Spleen (tissue), 11 donors: Measurements from ENCODE around the gene CDC7. TPM values are rescaled to one million over a fixed set of nuclear protein-coding genes. Genes with fewer than 3 reads are reported as not detected.
"Not testable (repeated sequence)": the region's sequence is repeated elsewhere in the genome, so short reads cannot be mapped to it uniquely, and the experiment has no call there.

Experiments
- DNase-seq: peaks from one replicate; pipeline ENCODE4 v3.0.0-alpha.2; 2020
- H3K27ac ChIP-seq, 8 donors: fragments of 200-600 bp; sonication (generic) in 7 of 8; 1 replicate in 4 of 8; 2 replicates in 4 of 8; pipeline versions ENCODE4 v1.5.0 to v1.8.0; 2016 to 2021; ENCODE audit warnings: inconsistent platforms in 4 of 8, mild to moderate bottlenecking in 4 of 8, moderate library complexity in 1 of 8
- H3K27me3 ChIP-seq, 7 donors: fragments of 200-600 bp; sonication (generic) in 6 of 7; replicated peaks in 1 of 7; 1 replicate in 4 of 7; 2 replicates in 3 of 7; pipeline versions ENCODE4 v1.5.0 to v1.8.0; 2016 to 2021; ENCODE audit warnings: inconsistent platforms in 3 of 7, mild to moderate bottlenecking in 1 of 7
- H3K36me3 ChIP-seq, 6 donors: fragments of 200-600 bp; sonication (generic) in 5 of 6; 1 replicate in 4 of 6; 2 replicates in 2 of 6; pipeline versions ENCODE4 v1.5.0 to v1.8.0; 2016 to 2021; ENCODE audit warnings: inconsistent platforms in 2 of 6
- H3K4me1 ChIP-seq, 6 donors: fragments of 200-600 bp; sonication (generic) in 5 of 6; 1 replicate in 3 of 6; 2 replicates in 3 of 6; pipeline versions ENCODE4 v1.5.0 to v1.8.0; 2016 to 2021; ENCODE audit warnings: inconsistent platforms in 3 of 6
- H3K4me3 ChIP-seq, 8 donors: fragments of 200-600 bp; sonication (generic) in 7 of 8; 1 replicate in 4 of 8; 2 replicates in 4 of 8; pipeline versions ENCODE4 v1.5.0 to v1.8.0; 2016 to 2021; ENCODE audit warnings: inconsistent platforms in 4 of 8, mild to moderate bottlenecking in 4 of 8, moderate library complexity in 2 of 8
- H3K9me3 ChIP-seq, 8 donors: fragments of 200-600 bp; sonication (generic) in 7 of 8; 1 replicate in 4 of 8; 2 replicates in 4 of 8; pipeline versions ENCODE4 v1.5.0 to v1.8.0; 2016 to 2021; ENCODE audit warnings: inconsistent platforms in 4 of 8
- POLR2A ChIP-seq, 3 donors: fragments of 450-650 bp; IDR thresholded peaks; one replicate each; pipeline ENCODE4 v1.5.1; 2017; ENCODE audit warnings: antibody characterized with exemption in 3 of 3, mild to moderate bottlenecking in 1 of 3
- POLR2AphosphoS5 ChIP-seq, 3 donors: sonication (generic); formaldehyde crosslinking; IDR thresholded peaks; one replicate each; pipeline ENCODE4 v1.5.1; 2017; ENCODE audit warnings: antibody characterized with exemption in 3 of 3
- WGBS, 5 donors: extraction: QIAGEN DNeasy Blood & Tissue Kit in 3 of 5; methylation state at CpG; one replicate each; pipeline versions ENCODE4 v1.1.5 to v1.1.7; 2013 to 2018; 5-methylcytosine and 5-hydroxymethylcytosine counted together
- intact Hi-C: fragments of 100-400 bp; cut with DNase I; formaldehyde crosslinking; loops from one replicate; pipeline ENCODE4 v1.15.0; 2023; ENCODE audit warnings: low total_unique reads
- polyA plus RNA-seq, 3 donors: library from polyadenylated mRNA; stranded (reverse); fragments of 200-250 nt; gene quantifications; one replicate each; pipeline ENCODE4 v1.2.1, GENCODE V29; 2013
- total RNA-seq, 7 donors: library from RNA; depleted of rRNA in 3 of 7; stranded (reverse); fragments of >200 nt in 3 of 7; fragmentation: NEBNext Ultra II Directional in 4 of 7; extraction: Animal tissue kit (Norgen Biotek cat#: 25700) in 4 of 7; gene quantifications; one replicate each; pipeline versions ENCODE4 v1.1.0 to v1.2.1, GENCODE V29; 2016 to 2021
- TF ChIP-seq, protein P1 (sequence below), 11 experiments: fragments of 200-600 bp in 7 of 11; fragments of 450-650 bp in 4 of 11; sonication (generic) in 4 of 11; IDR thresholded peaks in 8 of 11; conservative IDR thresholded peaks in 3 of 11; 1 replicate in 7 of 11; 2 replicates in 4 of 11; pipeline versions ENCODE4 v1.4.0 to v1.8.0; 2016 to 2021; ENCODE audit warnings: antibody characterized with exemption in 11 of 11, inconsistent platforms in 4 of 11, mild to moderate bottlenecking in 1 of 11
- donor health status: healthy with polysubstance abuse.
- donor health status: DM: no; HTN: no; CAD: no; lungs with moderate emphysema.
- donor health status: DM: no; HTN: no; CAD: no.
- donor health status: Bipolar disorder and iron deficiency.
- donor health status: healthy.
- donor health status: DM: no; HTN: no; CAD: no.
- donor health status: DM: yes; HTN: yes; CAD: no.

CDC7 gene
- total and polyA plus RNA-seq, 10 donors, result 3.8 to 25.3 (median 11.5) TPM

DNA sequence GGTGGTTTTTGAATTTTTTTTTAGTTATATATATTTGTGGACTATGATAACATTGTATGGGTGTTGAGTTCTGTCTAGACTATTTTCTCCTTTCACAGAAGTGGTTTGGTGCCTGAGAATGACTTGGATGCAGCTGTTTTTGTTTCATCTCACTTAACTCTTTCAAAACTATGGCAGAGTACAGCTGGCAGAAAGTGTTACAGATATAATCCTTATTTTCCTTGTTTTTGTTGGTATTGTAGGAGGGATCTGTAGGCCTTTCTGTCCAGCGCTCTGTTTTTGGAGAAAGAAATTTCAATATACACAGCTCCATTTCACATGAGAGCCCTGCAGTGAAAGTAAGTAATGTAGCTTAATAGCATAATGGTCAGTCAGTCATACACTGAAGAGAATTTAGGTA, 13.1 kb downstream of the CDC7 start:
- H3K27me3 ChIP-seq, result no peaks in the 10 kb centered on the region
- no peaks in the 10 kb centered on the region for H3K9me3 ChIP-seq
- 93 to 100% (median 97%) methylated on average over 1 of the region's 1 CpG for WGBS, 5 donors
- peaks cover 0 to 79% (median 9%) of the 10 kb centered on the region in 6 donors for H3K36me3 ChIP-seq
- no peak overlapping the region for H3K4me3 ChIP-seq
- TF ChIP-seq, protein P1, sequence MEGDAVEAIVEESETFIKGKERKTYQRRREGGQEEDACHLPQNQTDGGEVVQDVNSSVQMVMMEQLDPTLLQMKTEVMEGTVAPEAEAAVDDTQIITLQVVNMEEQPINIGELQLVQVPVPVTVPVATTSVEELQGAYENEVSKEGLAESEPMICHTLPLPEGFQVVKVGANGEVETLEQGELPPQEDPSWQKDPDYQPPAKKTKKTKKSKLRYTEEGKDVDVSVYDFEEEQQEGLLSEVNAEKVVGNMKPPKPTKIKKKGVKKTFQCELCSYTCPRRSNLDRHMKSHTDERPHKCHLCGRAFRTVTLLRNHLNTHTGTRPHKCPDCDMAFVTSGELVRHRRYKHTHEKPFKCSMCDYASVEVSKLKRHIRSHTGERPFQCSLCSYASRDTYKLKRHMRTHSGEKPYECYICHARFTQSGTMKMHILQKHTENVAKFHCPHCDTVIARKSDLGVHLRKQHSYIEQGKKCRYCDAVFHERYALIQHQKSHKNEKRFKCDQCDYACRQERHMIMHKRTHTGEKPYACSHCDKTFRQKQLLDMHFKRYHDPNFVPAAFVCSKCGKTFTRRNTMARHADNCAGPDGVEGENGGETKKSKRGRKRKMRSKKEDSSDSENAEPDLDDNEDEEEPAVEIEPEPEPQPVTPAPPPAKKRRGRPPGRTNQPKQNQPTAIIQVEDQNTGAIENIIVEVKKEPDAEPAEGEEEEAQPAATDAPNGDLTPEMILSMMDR (IDR thresholded peaks at IDR 0.05 in 8 of 11, conservative IDR thresholded peaks at IDR 0.05 in 3 of 11), result no peak
- TF ChIP-seq POLR2A (IDR thresholded peaks at IDR 0.05) (no peak), POLR2AphosphoS5 (IDR thresholded peaks at IDR 0.05) (no peak)
- peaks cover 0 to 42% (median 6%) of the 10 kb centered on the region in 6 donors for H3K4me1 ChIP-seq
- no peak for DNase-seq
- no peak overlapping the region for H3K27ac ChIP-seq
- intact Hi-C loops, result loop anchor here (5.0 kb wide), 1 partner anchor 414 kb away; no protein-coding TSS in a partner anchor

DNA sequence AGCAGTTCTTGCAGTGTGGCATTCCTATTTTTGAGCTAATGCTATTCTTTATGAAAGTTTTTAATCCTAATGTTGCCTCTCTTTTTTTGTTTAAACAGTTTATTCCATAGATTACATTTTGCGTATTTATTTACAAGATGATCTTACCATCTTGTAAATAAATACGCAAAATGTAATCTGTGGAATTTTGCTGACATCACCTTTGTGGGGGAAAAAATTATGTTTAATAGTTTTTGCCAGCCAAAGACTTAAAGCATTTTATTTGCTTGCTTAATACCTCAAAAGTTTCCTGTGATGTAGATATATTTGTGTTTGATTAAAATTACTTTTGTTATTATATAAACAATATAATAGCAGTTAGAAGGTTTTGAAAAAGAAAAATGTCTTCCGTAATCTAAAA, 15.3 kb downstream of the CDC7 start:
- Histone ChIP-seq H3K27me3 (no peaks in the 10 kb centered on the region), H3K4me3 (no peak overlapping the region), H3K27ac (no peak overlapping the region), H3K36me3 (peaks cover 0 to 57% (median 6%) of the 10 kb centered on the region in 6 donors), H3K9me3 (no peaks in the 10 kb centered on the region), H3K4me1 (peaks cover 0 to 33% (median 7%) of the 10 kb centered on the region in 6 donors)
- TF ChIP-seq POLR2AphosphoS5 (IDR thresholded peaks at IDR 0.05) (no peak), POLR2A (IDR thresholded peaks at IDR 0.05) (no peak)
- TF ChIP-seq, protein P1 (IDR thresholded peaks at IDR 0.05 in 8 of 11, conservative IDR thresholded peaks at IDR 0.05 in 3 of 11), result no peak
- intact Hi-C loops, result no loop called here
- DNase-seq, result no peak
- WGBS, 5 donors, result 95 to 99% (median 97%) methylated on average over 3 of the region's 3 CpGs

DNA sequence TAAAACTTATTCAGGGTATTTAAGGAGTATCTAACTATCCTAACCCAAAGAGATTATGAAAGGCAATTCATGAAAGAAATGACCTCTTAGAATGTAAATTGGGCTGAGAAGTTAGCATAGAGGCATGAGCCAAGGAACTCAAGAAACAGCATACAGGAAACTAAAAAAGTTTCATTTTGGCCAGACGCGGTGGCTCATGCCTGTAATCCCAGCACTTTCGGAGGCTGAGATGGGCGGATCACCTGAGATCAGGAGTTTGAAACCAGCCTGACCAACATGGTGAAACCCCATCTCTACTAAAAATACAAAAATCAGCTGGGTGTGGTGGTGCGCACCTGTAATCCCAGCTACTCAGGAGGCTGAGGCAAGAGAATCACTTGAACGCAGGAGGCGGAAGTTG, 16.0 kb downstream of the CDC7 start:
- DNase-seq, H3K4me3 ChIP-seq, H3K9me3 ChIP-seq, H3K27me3 ChIP-seq, H3K27ac ChIP-seq, intact Hi-C loops: not testable (repeated sequence)
- H3K4me1 ChIP-seq, result peaks cover 0 to 26% (median 6%) of the 10 kb centered on the region in 6 donors
- WGBS, 5 donors, result 91 to 96% (median 93%) methylated on average over 7 of the region's 7 CpGs
- H3K36me3 ChIP-seq, result peaks cover 0 to 57% (median 6%) of the 10 kb centered on the region in 6 donors

DNA sequence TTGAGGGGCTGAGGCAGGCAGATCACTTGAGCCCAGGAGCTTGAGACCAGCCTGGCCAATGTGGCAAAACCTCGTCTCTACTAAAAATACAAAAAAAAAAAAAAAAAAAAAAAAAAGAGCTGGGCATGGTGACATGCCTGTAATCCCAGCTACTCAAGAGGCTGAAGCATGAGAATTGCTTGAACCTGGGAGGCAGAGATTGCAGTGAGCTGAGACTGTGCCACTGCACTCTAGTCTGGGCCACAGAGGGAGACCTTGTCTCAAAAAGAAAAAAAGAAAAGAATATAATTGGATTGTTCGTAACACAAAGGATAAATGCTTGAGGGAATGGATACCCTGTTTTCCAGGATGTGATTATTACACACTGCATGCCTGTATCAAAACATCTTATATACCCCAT, 18.5 kb downstream of the CDC7 start:
- H3K36me3 ChIP-seq, result peaks cover 0 to 31% (median 5%) of the 10 kb centered on the region in 6 donors
- H3K9me3 ChIP-seq, H3K27me3 ChIP-seq, intact Hi-C loops, H3K4me3 ChIP-seq, DNase-seq, H3K27ac ChIP-seq, H3K4me1 ChIP-seq: not testable (repeated sequence)
- WGBS, 5 donors, result 67 to 81% (median 72%) methylated on average over 2 of the region's 2 CpGs

DNA sequence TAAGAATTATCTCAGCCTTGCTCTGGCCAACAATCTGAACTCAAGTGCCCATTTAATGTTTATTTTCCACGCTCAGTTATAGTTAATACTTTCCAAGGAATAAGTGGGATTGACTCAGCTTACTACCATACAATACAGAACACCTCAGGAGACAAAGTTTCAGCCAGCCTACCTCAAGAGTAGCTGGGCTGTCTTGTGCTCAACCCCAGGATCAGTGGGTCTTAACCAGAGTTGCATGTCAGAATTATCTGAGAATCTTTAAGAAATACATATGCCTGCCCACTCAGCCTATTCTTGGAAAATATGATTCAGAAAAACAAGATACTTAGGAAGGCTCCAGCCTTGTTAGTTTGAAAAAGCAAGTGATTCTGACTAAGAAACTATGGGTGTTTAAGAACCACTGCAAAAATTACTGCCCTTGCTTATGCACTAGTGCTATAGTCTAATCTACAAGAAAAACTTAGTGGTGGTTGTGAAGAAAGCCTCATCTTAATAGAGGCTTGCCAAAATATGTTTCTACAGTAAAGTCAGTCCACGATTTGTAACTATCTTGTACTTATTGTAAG, 20.4 kb downstream of the CDC7 start:
- intact Hi-C loops, result no loop called here
- TF ChIP-seq, protein P1 (IDR thresholded peaks at IDR 0.05 in 8 of 11, conservative IDR thresholded peaks at IDR 0.05 in 3 of 11), result no peak
- TF ChIP-seq POLR2A (IDR thresholded peaks at IDR 0.05), result no peak
- TF ChIP-seq POLR2AphosphoS5 (IDR thresholded peaks at IDR 0.05), result no peak
- H3K4me1 ChIP-seq, result peaks cover 0 to 12% (median 1%) of the 10 kb centered on the region in 6 donors
- no peak for DNase-seq
- H3K36me3 ChIP-seq, result peaks cover 0 to 13% (median 0%) of the 10 kb centered on the region in 6 donors
- peak overlapping the region in 2 of 8 donors; percentile 14 to 22 for H3K27ac ChIP-seq
- H3K4me3 ChIP-seq, result no peak overlapping the region
- H3K27me3 ChIP-seq, result no peaks in the 10 kb centered on the region
- WGBS, 5 donors, result 51 to 88% (median 63%) methylated on average over 2 of the region's 2 CpGs
- no peaks in the 10 kb centered on the region for H3K9me3 ChIP-seq
